ENCODE results near the gene LILRB4.
"Not testable (repeated sequence)": the region's sequence is repeated elsewhere in the genome, so short reads cannot be mapped to it uniquely, and the experiment has no call there.

- not testable (repeated sequence) for TF ChIP-seq EP300, CTCF, POLR2A (IDR thresholded peaks at IDR 0.05)
These were observed 19.2 kb upstream of the LILRB4 start for GRCh38 chr19:54643583-54643982.
